GM18873 (cell line): ENCODE results near the gene VSIG10L2.
"Not testable (repeated sequence)": the region's sequence is repeated elsewhere in the genome, so short reads cannot be mapped to it uniquely, and the experiment has no call there.

Source experiments
- ATAC-seq: cut with Tn5 transposase; IDR thresholded peaks from one replicate; pipeline ENCODE4 v1.9.1; 2021; ENCODE audit warnings: mild to moderate bottlenecking, moderate library complexity, moderate number of reproducible peaks; ENCODE audit not compliant: unreplicated experiment, low FRiP score

The VSIG10L2 gene

DNA sequence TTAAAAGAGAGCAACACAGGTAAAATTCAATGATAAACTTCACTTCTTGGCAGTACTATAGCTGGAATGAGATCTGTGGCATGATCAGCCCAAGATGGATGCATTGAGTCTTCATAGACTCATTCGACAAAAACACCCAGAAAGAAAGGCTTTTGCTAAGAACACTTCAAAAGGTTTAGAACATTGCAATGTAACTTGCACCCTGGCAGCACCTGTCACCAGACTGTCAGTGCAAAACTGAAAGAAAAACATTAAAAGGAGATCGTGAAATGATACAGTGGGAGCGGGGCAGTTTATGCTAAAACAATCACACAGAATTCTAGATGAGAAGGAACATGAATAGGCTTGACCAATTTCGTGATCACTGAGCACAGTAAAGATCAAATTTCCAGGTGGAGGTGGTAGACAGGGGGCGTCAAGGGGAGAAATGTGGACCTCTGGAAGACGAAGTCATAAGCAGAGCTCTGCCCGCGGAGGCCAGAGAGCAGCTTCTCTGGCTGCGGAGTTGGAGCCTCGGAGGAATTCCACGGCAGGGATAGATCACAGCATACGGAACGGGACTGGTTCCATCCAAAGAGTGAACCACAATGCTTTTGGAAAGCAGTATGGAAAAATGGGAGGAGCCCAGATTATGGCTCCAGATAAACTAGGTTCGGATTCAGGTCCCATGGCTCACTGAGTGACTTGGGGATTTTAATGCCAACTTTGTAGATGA, 11.9 kb downstream of the VSIG10L2 start:
- ATAC-seq = no peak

DNA sequence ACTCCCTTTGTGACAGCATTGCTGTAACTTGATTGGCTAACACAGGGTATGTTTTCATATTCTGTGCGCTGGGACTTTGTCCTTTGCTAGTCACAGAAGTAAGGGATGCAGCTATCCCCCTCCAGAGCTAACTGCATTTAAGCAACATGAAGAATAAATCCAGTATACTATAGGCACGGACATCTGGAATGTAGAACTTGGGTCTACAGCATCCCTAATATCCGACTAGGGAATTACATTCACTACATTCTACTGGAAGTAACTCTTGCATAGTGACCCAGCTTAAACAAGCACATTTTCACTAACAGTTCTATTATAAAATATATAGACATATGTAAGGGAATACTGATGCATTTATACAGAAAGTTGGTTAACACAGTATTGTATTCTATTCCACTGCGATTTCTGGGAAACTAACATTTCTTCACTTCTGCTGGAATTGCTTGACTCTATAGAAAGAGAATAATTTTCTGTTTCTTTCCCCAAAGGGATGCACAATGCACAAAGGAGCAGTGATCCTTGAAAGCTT, 13.1 kb downstream of the VSIG10L2 start:
- no peak for ATAC-seq

DNA sequence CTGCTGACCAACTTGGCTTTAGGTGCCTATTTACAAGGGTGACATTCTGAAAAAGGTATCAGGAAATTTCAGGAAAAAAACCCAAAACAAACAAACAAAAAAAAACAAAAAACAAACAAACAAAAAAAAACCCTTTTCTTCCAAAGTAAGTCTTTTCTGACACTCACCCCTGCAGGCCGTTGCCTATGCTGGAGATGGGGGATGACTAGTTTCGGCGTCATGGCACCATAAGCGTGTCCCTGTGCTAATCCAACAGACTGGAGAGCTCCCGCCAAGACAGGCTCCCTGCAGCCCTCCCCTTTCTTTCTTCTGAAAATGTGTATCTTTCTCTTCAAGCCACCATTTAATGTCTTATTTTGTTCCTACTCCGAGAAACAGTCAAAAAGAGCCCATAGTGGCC, 13.7 kb downstream of the VSIG10L2 start:
- ATAC-seq = no peak

DNA sequence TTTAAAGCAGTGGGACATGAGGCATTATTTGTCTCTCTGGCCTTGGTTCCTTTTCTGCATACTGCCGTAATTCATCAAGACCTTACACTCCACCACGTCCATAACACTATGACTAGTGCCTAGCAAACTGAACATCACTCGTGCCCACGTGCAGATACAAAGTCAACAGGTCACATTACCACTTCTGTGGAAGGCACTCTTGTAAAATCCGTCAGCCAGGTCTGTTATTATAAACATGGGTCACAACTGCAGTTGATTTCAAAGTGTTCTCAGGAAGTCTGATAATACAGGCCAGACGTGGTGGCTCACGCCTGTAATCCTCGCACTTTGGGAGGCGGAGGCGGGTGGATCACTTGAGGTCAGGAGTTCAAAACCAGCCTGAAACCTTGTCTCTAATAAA, 14.1 kb downstream of the VSIG10L2 start:
- no peak for ATAC-seq

DNA sequence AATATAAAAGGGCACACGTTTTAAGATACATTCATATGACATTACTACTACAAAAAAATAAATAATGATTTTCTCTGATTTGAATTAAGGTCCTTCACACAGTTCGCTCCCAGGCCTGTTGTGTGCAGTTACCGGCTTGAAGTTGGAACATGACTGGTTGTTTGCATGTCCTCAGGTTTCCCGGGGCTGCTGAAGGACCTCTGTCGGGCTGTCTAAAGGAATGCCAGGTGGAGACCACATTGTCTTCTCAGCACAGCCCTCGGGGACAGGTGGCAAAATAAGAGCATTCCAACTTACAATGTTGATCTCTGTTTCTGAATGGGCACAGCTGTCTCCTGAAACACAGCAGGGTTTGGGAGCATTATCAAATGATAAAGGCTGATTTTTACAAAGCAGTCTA, 14.9 kb downstream of the VSIG10L2 start:
- ATAC-seq = no peak

DNA sequence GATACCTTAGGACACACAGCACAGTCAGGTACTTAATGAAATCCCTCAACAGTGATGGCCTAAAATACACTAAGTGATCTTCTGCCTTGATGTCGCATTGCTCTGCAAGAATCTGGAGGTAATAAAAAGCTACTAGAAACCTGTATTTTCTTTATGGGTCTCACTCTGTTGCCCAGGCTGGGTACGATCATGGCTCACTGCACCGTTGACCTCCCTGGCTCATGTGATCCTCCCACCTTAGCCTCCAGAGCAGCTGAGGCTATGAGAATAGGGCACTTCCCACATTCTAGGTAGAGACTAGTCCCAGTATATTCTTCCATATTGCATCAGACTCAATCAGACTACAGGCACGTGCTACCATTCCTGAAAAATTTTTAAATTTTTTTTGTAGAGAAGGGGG, 21.7 kb downstream of the VSIG10L2 start:
- no peak for ATAC-seq

DNA sequence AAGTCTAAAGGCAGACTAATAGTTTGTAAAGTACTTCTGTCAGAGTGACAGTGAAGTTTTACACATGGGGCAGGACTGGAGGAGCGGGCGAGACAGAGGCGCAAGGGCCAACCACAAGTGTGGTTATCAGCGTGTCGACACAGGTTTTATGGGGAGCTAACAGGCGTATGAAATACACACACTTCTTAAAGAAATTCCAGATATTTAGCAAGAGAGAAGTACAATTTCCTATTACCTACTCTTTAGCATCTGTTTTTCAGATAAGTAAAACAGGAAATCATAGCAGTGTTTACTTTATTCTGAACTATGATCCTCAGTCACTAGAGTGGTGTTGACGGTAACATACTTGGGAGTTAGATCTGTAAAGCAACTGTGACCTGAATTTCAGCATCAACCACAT, 22.5 kb downstream of the VSIG10L2 start:
- no peak for ATAC-seq

DNA sequence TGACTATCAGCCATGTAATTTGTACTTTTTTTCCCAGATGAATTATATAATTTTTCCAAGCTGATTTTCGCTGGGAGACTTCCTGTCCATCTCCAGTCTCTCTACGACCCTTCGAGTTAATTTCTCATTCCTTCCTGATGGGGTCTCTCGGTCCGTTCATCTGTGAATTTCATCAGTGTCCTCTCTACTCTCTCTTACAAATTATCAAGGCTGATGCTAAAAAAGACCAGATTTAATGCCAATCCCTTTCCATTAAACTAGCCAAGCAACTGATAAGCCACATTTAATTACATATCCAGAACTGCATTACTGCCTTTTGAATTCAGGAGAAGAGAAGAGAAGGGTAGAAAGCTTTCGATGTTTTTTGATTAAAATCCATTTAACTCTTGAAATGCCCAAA, 25.8 kb downstream of the VSIG10L2 start:
- ATAC-seq = no peak

DNA sequence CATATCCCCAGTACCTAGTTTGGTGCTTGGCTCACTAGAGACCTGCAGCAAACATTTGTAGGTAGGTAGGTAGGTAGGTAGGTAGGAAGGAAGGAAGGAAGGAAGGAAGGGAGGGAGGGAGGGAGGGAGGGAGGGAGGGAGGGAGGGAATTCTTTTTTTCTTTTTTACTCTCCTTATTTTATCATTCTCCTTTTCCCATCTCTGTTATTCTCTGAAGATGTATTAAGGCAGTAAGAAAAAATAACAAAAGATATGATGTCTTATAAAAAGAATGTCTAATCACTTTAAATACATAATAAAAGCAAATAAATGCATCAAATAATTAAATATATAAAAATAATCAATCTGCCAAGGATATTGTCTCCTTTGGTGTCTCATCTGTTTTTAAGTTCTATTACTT, 28.4 kb downstream of the VSIG10L2 start:
- ATAC-seq = no peak

DNA sequence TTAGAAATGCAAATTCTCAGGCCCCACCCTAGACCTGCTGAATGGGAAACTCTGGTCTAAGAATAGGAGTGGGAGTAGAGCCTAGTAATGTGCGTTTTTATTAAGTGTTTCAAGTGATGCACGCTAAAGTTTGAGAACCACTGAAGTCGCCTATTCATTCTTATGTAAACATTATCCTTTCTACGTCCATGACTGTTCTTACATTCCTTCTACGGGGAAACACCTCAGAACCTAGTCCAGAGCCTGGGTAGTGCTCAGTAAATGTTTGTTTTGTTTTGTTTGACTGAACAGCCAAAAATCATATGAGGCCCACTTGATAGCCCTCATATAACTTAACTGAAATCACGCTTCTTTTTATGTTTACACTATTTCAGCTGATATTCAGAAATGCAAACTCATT, 29.8 kb downstream of the VSIG10L2 start:
- ATAC-seq = no peak

DNA sequence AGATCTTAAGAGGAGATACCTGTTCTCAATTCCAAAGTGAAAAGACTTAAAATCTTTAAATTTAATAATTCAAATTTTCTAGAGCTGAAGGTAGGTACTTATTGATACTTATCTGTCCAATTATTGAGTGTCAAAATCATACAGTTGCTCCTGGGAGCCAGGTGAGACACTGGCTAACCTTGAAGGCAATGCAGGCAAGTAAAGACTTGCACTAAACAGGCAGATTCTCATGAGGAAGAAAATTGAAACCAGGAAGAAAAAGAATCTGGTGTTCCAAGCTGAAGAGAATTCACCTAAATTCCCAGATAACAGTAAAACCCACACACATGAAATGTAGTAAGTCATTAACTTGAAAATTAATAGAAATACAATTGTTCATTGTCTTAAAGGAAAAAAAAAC, 30.3 kb downstream of the VSIG10L2 start:
- ATAC-seq = no peak

DNA sequence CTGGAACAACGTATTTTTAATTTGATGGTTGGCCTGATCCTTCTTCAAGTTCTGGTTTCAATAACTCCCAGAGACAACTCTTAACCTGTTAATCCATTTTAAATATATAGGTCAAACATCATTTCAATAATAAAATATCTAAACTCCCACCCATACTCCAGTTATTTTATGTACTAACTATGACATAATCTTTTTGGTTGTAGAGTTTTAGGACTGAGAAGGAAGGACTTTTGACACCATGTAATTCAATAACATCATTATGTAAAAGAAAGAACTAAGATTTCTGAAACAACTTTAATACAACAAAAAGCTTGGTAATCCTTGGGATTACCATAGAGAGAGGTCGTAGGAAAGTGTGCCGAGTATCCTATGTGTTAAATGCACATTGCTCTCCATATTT, 31.5 kb downstream of the VSIG10L2 start:
- no peak for ATAC-seq

DNA sequence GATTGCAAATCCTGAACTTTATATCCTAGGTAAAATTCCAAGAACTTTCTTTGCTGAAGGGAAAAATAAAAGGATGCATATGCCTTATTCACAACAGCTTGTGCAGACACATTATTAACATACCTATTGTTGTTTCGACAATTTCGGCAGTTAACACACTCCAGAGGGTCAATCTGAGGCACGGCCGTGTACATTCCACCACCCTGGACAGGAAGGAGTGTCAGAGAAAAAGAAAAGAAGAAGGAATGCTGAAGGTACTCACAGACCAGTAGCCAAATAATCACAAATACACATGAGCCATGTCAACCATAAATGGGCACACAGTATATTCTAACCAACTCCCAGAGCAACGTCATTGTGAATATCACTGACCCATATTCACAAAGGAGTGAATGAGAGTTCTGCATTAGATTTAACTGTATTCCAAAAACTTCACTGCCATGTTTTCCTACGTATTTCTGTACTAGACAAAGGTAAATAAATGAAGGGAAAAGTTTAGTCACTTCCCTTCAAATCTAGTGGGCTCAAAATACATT, 32.4 kb downstream of the VSIG10L2 start:
- ATAC-seq = no peak

DNA sequence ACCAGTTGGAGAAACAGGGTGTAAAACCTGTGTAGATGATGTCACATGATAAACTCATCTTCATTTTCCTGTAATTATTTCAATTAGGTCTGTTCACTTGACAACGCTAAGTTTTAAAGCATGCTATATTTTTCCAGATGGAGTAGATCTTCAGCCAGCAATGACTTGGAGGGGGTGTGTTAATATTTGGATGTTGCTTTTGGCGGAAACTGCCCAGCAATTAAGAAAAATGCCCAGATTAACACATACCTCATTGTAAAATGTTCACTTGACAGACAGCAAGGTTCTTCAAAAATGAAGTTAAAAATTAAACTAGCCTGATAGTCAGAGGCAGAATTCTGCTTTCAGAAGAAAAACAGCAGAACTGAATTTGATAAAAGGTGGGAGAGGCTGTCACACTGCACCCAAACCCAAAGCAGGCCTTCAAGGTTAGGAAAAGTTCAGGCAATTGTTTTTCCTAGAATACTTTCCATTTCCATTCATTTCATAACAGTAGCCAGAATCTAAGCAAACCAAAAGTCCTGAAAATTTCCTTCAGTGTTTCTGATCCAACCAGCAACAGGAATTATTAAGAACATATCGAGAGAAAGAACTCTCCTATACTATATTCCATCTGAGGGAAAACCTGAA, 33.0 kb downstream of the VSIG10L2 start:
- ATAC-seq = no peak

DNA sequence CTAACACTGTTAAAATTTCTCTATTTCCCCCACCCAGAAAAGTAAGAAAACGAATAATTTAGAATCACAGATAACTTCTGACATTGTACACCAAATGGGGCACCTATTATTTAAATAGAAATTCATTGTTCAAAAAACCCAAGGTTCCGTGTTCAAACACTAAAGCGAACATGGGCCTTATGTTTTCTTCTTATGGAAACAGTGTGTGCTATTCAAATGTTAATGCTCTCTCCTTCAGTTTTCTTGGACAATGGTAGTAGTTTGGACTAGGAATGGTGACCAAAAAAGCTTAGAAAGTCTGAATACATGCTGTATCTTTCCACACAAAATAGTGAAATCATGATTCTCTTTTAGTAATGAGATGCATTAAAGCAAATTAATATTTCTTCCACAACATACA, 33.7 kb downstream of the VSIG10L2 start:
- ATAC-seq = no peak

DNA sequence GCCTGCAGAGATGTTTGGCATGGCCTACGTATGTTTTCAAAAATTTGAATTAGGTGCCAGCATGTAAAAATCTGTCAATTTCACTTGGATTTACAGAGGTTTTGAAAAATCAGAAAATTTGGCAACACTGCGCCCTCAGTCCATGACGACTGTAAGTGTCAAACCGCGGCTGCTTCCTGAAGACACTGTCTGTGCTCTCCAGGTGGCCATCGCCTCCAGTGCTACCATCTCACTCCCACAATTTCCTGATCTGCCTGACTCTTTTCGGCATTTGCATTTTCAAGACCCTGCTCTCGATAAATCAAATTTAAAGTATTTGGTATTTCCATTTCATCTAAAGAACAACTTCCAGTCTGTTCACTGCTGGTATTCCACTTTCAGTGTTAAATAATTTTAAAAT, 34.6 kb downstream of the VSIG10L2 start:
- no peak for ATAC-seq

DNA sequence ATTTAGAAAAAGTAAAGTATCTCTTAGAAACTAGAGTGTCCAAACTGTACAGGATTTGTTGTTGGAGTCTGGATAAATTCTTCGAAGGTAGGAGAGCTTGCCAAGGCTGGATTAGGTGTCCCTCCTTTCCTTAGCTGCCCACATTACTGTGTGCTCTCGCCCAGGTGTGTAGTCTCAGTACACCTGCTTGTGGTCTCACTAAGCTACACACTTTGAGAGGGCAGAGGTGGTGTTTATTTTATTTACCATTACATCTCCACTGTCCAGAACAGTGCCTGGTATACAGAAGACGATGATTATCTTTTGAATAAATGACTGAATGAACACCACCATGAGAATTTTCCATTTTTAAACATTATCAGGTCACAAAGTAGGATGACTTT, 36.5 kb downstream of the VSIG10L2 start:
- ATAC-seq = no peak

DNA sequence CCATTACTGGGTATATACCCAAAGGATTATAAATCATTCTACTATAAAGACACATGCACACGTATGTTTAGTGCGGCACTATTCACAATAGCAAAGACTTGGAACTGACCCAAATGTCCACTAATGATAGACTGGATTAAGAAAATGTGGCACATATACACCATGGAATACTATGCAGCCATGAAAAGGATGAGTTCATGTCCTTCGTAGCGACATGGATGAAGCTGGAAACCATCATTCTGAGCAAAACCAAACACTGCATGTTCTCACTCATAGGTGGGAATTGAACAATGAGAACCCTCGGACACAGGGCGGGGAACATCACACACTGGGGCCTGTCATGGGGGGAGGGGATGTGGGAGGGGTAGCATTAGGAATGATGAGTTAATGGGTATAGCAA, 40.1 kb downstream of the VSIG10L2 start:
- not testable (repeated sequence) for ATAC-seq

DNA sequence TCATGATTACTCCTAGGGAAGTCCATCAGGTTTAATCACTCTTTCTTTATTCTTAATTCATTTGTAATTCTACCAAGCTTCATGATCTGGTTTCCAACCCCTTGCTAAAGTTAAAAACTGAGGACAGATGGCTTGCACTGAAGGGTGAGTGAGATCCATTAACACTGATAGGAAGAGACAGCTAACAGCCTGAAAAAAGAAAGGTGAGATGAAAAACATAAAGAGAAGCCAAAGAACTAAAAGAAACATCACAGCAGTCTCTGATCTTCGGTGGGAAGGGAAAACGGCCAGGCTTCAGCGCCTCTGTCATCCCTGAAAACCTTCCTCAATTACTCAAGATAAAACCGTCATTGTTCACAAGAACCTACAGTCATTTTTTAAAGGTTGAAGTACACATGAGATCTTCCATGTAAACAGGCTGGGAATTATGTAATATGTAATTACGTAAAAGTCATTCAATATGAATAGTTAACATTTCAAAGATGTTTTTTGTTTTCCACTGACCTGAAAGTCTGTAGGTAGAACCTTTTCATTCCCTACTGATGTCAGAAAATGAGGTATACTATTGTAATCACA, 41.3 kb downstream of the VSIG10L2 start:
- ATAC-seq = no peak

DNA sequence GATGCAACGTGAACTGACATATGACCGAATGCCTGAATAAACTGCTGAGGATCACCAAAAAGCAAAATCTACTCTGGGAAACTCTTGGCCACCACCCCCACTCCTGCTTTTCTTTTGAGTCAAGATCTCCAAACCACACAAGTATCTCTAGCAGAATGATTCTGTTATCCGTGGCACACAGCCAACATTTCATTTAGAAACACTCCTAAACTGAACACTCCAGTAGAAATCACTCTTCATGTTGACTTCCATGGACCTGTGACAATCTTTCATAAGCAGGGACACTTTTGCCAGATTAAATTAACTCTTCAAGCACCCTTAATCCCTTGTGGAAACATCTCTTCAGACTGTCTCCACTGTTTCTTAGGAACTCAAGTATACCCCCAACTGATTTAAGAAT, 44.4 kb downstream of the VSIG10L2 start:
- ATAC-seq = no peak

DNA sequence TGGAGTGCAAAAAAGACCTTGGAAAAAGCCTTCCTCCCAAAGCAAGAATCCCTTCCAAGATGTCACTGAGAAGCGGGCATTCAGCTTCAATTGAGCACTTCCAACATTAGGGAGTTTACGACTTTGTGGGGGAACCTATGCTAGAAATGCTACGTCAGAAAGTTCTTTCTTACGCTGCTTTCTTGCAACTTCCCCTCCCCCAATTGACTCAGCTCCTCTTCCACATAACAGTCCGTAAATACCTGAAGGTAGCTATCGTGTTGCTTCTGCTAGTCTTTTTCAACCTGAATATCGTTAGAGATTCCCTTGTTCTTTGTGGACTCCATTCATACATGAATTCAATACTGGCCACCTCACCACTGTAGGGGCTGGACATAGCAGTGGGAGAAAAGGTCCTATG, 47.0 kb downstream of the VSIG10L2 start:
- ATAC-seq = no peak

DNA sequence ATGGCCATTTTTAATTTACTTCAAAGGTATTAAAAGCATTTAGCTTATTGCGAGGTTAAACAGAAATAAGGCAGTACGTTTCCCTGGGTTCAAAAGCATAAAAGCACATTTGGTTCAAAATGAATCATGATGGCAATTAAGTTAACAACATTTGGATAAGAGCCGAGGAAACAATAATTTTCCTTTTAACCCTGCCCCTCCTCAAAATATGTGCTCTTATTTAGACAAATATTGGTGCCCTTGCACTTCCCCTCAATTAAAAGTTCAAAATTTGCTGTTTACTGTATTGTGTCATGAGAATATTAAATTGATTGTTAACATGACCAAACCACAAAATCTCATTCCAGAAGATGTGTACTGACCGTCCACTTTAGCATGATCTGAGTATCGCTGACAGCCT, 48.7 kb downstream of the VSIG10L2 start:
- ATAC-seq = no peak
